HK-2 (cell line): ENCODE results near the gene RAB27B.
"Not testable (repeated sequence)": the region's sequence is repeated elsewhere in the genome, so short reads cannot be mapped to it uniquely, and the experiment has no call there.

Experiments used
- DNase-seq: peaks from one replicate; pipeline ENCODE4 v3.0.0-alpha.2; 2018; ENCODE audit not compliant: unreplicated experiment

Gene RAB27B

DNA sequence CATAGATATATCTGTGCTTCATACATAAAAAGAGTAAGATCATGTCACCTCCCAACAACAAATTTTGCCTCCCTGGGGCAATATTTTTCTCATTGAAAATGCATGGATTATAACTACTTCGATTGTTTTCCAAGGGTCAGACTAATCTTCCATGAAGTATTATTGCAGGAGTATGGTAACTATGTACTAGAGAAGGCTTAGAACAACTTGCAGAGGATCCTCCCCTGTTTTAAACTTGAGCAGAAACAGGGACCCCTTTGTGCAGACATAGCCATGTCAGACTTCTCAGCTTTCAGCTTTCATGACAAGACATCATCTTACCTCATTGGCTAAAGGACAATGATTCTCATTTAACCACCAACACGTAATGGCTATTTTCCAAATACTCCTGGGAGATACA lies 13.2 kb upstream of the RAB27B start:
- DNase-seq: no peak

DNA sequence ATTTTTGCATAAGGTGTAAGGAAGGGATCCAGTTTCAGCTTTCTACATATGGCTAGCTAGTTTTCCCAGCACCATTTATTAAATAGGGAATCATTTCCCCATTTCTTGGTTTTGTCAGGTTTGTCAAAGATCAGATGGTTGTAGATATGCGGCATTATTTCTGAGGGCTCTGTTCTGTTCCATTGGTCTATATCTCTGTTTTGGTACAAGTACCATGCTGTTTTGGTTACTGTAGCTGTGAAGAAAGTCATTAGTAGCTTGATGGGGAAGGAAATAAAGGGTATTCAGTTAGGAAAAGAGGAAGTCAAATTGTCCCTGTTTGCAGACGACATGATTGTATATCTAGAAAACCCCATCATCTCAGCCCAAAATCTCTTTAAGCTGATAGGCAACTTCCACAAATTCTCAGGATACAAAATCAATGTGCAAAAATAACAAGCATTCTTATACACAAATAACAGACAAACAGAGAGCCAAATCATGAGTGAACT lies 7.4 kb upstream of the RAB27B start:
- not testable (repeated sequence) for DNase-seq

DNA sequence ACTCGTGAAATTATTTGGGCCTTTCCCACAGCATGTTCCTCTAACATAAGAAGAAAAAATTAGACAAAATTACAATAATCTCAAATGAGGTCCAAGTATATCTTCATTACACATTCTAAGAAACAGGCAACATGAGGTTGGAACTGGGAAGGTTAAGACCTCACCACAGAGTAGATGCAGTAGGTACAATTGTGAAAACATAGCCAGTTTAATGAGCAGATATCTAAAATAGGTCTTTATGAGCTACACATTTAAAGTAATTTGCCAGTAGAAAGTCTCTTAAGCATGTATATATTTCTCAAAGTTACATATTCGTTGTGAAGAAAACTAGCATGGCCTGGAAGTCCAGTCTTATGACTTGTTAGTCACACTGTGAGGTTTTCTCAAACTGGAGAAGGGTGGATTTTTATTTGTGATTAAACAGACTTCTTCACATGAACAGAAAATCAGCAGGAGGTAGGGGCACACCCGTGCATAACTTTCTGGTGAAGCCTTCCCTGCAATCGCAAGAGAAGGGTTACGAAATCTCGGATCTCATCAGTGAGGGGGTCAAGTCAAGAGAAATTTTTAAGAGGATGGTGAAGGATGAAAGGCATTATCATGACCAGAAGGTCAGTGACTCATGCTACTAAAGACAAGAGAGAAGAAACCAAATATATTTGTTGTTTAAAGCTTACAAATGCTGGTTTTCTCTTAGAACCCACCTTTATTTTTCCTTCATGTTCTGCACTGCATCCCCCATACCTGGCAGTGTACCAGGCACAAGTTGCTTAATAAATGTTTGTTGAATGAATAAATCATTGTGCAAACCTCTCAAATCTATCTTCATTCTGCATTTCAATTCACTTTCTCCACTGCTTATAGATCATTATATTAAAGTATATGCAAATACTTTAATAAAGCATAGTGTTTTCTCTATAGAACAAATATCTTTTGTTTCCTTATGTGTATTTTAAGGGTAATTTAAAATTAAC lies 5.1 kb upstream of the RAB27B start:
- DNase-seq: no peak

DNA sequence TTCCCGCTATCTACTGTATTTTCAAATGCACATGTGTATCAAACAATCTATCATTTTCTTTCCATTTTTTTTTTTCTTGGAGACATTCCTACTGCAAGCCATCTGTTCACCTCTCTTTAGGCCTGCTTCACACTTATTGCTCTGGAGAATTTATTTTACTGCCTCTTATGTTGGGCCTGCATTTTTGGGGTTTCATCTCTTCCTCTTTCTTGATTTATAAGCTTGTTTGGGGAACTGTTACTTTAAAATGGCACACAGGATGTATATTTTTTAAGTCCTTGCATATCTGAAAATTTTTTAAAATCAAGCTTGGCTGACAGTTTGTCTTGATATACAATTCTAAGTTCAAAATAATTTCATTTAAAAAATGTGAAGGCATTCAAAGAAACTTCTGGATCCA lies 3.5 kb upstream of the RAB27B start:
- no peak for DNase-seq

DNA sequence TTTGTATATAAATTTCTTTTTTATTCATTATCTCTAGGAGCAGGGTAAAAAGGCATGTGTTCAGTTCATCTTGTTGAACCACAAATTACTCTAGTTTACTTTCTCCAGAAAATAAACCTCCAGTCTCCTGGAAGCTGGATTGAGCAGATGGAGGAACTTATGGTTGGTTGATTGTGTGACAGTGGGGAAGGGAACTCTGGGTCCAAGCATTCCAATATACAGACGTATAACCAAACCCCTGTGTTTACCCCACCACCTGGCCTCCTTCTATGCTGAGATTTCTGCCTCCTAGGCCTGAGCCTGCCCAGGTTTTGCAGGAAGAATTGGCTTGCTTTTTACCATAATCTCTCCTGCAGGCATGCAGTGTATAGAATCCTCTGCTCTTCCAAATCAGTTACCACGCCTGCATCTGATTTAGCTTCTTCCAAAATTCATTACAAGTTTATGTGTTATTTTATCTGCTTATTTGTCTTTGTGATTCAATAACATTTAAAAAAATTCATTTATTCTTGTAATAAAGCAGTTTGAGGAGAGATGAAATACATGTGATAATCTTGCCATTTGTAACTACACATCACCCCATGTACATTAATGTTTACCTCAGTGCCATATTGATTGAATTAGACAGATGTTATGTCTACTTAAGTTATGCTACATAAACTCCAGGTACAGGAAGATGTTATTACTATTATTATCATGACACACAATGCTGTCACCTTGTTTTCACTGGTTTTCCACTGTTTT lies 2.5 kb upstream of the RAB27B start:
- DNase-seq: no peak

DNA sequence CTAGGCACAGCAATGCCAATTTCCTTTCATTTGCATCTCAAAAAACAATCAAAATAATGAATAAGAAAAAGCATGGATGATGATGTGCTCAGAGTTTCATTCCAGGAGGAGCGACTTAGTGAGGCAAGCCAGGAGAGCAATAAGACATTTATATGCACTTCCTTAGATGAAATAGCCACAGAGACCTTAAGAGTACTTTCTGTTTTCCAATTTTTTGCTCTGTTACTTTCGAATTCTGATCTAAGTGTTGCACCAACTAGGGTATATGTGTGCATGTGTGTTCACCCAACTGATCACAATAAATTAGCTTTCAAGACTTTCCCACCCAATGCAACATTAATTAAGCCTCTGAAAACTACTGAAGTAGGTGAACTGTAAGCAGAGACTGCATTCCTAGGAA lies 709 bp downstream of the RAB27B start:
- DNase-seq: no peak

DNA sequence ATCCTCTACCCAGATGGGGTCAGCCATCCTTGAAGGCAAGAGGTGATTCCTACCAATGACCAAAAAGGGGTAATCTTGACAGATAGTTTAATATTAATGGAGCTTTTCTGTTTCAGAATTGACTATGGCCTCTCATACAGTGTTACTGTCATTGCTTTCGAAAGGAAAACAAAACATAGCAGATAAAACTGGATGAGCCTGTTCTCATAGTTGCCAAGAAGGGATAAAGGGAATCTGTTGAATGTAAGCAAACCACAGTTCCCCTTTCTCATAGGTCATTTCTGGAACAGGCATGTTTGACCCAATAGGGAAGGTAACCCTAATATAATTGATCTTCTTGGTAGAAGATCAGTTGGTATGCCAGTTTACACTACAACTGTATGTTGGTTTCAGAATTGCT lies 1.6 kb downstream of the RAB27B start:
- no peak for DNase-seq

DNA sequence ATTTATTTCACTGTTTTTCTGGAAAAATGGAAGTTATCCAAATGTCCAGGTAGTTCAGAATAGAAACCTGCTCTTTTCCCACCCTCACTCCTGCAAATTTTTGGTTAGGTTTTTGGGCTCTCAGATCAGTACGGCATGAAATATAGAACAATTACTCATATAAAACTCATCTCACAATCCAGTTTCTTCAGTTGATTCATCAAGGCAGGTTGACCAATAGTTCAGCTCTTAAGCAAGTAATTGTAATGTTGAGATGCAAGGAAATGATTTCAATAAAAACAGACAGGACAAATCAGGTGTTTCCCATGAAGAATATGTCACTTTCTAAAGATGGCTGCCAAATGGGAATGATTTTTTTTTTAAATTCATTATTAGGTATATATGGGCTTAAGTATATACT lies 2.0 kb downstream of the RAB27B start:
- no peak for DNase-seq

DNA sequence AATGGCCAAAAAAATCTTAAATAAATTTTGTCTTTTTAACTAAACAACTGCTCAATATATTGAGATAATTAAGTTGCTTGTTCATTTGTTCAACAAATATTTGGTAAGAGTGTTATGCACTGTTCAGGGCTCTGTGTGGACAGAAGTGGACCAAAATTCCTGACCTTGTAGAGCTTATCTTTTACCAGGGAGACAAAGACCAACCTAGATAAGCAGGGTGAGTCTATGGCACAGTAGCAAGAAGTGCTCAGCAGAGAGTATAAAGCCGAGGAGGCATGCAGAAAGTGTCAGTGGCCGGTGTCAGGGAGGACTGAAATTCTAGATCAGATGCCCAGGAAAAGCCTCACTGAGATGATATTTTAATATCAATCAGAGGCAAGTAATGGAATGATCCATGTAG lies 2.6 kb downstream of the RAB27B start:
- DNase-seq: no peak

DNA sequence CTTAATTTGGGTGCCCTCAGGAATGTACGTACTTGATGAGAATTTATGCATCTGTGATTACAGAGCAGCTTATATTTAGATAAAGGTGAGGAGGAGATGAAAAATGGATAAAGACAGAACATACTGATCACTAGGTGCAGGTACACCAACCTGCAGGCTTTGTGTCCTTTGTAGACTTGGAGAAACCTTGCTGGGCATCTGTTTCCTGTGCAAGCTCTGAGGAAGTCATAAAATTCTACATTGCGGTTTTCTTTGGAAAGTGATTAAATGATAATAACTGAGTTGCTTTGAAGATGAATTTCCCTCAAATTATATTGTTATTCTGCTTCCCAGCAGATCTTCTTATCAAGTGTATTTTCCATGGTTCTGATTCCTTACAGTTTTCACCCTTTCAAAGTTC lies 7.7 kb downstream of the RAB27B start:
- DNase-seq: no peak

DNA sequence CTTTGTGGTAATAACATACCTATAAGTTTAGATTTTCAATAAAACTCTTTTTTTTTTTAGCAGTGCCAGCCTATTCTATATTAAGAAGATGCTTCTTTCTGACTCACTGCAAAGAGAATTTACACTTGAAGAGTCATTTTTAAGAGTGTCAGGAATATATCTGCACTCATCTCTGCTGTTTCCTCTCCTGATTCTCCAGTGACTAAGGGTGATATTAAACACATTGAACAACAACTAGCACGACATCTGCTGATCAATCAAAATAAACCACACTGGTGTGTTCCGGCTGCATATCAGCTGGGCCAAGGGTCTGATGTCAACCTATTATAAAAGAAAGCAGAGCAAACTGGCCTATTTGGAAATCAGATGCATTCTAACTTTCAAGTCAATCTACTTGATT lies 15.0 kb downstream of the RAB27B start:
- no peak for DNase-seq

DNA sequence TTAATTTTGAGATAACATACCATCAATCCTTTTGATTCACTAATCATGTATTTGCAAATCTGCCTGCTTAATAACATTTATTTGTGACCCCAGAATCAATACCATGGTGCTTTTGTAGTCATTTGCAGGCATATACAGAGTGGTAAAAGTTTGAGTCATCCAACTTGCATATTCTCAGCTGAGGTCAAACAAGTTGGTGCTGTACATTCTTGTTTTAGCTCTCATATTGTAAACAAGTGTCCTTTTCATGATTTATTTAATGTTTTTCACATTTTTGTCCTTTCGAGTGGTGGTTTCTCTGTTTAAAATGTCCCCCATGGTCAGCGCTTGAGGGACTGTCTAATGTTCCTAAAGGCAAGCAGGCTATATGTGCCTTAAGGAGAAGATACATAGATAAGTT lies 17.5 kb downstream of the RAB27B start:
- no peak for DNase-seq

DNA sequence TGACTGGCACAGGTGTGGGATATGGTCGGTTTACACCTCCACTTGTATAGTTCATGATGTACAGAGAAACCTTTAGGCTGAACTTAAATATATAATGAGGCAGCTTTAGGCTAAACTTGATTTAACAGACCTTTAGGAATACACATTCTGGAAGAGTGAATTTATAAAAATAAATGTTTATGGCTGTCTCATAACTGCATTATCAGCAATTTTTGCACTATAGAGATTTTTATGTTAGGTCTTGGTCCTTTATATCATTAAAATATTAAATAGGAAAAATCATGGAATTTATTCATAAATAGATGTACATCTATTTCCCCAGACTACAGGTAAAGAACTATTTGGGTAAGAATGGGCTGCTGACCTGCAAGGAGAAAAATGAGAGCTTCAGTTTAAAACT lies 19.8 kb downstream of the RAB27B start:
- DNase-seq: no peak

DNA sequence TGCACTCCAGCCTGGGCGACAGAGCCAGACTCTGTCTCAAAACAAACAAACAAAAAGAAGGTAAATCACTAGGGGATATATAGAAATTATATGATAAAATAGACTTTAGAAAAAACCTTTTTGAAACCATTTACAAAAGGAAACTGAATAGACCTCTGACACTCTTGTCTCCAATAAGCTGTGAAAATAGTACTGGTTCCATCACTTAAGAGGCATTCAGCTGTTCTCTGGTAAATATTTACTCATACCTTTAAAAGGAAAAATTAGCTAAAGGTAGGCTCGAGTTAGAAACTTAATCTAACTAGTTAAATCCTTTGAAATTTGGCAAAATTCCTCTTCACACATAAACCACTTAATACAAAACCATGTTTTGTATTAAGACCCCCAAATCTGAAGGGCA lies 21.4 kb downstream of the RAB27B start:
- DNase-seq: no peak

DNA sequence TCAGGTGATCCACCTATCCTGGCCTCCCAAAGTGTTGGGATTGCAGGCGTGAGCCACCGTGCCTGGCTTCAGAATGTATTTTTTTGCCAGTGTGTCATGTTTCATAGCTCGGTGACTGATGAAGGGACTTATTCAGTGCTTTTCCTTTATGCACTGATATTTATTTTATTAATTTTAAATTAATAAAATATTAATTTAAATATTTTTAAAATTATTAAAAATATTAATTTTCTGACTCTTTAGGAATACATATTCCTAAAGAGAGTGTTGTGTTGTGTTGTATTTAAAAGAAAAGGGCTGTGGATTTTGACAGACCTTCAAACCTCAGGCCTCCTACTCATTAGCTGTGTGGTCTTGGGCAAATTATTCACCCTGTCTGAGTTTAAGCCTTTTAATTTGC lies 22.3 kb downstream of the RAB27B start:
- no peak for DNase-seq

DNA sequence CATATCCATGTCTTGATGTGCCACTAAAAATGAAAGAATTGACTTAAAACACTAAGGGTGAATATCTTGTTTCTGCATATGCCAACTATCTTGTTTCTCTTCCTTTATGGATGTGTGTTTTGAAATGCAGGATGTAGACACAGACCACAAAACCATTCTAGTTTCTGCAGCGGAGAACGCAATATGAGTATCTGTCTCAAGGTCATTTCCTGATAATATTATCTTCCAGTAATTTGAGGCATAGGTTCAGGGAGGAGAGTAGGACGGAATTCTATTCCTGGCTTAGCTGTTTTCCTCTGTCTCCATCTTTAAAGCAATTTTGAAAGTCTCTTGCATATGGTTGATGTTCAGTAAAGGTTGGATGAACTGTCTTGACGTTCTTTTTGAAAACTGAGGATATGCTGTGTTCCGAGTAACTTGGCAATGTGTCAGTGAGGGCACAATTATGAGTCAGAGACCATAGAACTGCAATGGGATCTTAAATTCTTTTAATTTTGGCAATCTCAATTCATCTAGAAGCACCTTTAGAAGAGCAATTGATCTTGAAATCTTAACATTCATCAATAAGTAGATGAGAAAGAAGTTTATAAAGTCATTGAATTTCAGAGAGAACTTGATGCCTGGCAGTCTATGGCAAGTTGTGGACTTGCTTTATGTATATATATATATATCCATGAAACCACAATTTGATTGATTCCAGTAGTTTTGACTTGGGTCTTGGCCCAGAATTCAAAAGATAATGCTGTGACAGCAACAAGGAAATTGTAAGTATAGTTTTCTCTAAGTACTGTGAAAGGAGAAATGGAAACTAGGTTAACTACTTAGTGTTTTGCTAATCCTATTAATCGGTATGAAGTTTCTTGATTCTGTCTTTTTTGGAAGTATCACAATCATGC lies 24.8 kb downstream of the RAB27B start:
- no peak for DNase-seq

DNA sequence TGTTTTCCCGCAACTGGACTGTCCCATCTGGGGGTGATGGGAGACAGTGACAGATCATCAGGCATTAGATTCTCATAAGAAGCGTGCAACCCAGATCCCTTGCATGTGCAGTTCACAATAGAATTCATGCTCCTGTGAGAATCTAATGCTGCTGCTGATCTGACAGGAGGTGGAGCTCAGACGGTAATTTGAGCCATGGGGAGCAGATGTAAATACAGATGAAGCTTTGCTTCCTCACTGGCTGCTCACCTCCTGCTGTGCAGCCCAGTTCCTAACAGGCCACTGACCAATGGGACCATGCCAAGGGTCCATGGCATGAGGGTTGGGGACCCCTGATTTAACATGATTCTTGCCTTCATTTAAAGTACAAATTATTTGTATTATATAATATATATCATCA lies 26.8 kb downstream of the RAB27B start:
- not testable (repeated sequence) for DNase-seq

DNA sequence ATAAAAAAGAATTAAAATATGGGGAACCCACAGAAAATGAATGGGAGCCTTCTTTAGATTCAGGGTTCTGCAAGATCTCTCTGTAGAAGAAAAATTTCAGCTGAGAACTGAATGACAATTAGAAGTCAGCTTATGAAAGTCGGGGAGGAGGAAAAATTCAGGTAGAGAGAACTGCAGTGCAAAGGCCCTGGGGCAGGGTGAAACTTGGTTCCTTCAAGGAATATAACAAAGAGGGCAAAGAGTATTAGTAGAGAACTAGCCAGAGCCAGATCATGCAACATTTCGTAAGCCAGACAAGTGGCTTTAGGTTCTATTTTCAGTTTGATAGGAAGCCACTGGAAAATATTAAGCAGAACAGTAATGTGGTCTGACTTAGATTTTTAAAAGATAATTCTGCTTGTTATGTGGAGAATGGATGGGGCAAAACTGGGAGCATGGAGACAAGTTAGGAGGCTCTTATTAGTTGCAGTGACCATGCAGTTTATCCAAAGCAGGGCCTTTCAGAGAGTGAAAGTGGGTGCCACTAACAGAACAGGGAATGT lies 27.9 kb downstream of the RAB27B start:
- DNase-seq: no peak

DNA sequence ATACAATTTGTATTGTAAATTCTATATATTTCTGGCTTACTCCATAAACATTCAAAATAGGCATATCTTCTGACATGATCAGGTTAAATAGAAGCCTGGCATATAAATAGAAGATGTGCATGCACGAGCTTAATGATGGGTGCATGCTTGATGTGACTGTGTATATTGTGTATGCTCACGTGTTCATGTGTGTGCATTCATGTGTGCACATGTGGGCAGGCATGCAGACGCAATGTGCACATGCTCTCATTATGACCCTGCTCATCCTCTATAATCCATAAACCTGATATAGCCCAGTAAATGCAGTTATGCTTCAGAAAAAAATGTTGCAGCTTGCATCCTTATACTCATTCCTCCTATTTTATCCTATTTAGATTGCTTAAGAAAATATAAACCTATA lies 29.2 kb downstream of the RAB27B start:
- no peak for DNase-seq

DNA sequence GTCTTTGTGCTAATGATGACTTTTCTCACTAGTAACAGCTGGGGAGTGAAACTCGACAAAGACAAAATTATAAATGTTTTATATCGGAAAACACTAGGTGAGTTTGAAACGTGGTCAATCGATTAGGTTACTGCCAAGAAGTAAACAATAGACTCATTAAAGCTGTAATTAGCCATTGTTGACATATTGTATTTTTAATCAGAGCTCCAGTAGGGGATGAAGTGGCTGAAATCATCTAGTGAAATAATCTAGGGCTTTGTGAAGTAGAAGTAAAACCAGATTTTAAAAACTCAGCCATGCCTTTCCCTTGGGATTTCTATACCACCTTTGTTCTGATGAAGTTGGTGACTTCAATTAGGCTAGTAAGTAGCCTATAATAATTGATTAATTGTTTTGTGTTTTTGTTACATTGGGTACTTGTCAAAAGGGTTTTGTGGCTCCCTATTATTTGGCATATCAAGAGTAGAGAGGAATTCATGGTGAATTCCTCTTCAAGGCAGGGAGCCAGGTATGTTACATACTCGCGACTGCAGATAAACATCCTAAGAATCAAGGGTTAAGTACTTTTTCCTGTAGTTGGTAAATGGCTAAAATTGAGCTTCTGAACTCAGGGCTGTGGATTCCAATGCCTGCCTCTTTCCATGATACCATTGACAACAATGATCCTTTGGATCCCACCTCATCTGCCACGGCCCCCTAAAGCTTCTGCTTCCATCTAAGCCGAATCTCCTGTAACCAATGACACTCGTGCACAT lies 31.6 kb downstream of the RAB27B start:
- DNase-seq: no peak

DNA sequence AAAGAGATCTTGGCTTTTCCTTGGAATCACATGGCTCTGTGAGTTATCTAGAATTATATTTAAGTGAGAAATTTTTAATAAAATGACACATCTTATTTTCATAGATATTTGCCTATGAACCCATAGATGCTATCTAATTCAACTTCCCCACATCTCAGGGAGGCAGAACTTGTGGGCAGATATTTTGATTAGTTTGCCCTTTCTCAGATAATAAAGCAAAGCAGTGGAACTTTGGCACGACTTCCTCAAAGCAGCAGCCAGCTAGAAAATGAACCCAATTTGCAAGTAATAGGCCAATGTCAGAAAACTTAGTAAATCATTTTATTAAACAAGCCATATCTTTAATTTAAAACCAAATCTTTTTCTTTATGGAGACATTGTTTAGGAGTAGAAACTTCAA lies 32.7 kb downstream of the RAB27B start:
- DNase-seq: no peak
